Fibroblast of villous mesenchyme (primary cell): Measurements from ENCODE around the gene TMEM132D. TPM values are rescaled to one million over a fixed set of nuclear protein-coding genes. Genes with fewer than 3 reads are reported as not detected.

Experiments
- DNase-seq: peaks from one replicate; pipeline ENCODE4 v3.0.0-alpha.2; 2010; ENCODE audit warnings: low read depth
- H3K4me3 ChIP-seq: 2 replicates; pipeline ENCODE4 v1.5.1; 2011; ENCODE audit warnings: low read depth, mild to moderate bottlenecking, low read length
- total RNA-seq: library from RNA; depleted of rRNA; stranded (reverse); fragments of >200 nt; gene quantifications from 2 replicates; pipeline ENCODE4 v1.2.3, GENCODE V29; 2012
- TF ChIP-seq, protein P1 (sequence below): IDR thresholded peaks from 2 replicates; pipeline ENCODE4 v1.5.1; 2012; ENCODE audit warnings: low read depth, mild to moderate bottlenecking, low read length; ENCODE audit not compliant: insufficient read depth

Gene TMEM132D
- total RNA-seq, 1 donor, result not detected

- no peak for DNase-seq
- no peak overlapping the region for H3K4me3 ChIP-seq
- TF ChIP-seq, protein P1, sequence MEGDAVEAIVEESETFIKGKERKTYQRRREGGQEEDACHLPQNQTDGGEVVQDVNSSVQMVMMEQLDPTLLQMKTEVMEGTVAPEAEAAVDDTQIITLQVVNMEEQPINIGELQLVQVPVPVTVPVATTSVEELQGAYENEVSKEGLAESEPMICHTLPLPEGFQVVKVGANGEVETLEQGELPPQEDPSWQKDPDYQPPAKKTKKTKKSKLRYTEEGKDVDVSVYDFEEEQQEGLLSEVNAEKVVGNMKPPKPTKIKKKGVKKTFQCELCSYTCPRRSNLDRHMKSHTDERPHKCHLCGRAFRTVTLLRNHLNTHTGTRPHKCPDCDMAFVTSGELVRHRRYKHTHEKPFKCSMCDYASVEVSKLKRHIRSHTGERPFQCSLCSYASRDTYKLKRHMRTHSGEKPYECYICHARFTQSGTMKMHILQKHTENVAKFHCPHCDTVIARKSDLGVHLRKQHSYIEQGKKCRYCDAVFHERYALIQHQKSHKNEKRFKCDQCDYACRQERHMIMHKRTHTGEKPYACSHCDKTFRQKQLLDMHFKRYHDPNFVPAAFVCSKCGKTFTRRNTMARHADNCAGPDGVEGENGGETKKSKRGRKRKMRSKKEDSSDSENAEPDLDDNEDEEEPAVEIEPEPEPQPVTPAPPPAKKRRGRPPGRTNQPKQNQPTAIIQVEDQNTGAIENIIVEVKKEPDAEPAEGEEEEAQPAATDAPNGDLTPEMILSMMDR, result no peak
Measured at GRCh38 chr12:129162805-129163204, 741.0 kb downstream of the TMEM132D start.

GRCh38 chr12:129161511-129161910, 742.3 kb downstream of the TMEM132D start:
- H3K4me3 ChIP-seq, result no peak overlapping the region
- TF ChIP-seq, protein P1, result no peak
- DNase-seq, result no peak

GRCh38 chr12:129160282-129160681, 743.5 kb downstream of the TMEM132D start:
- H3K4me3 ChIP-seq, result no peak overlapping the region
- TF ChIP-seq, protein P1, result no peak
- DNase-seq, result no peak

GRCh38 chr12:129152351-129153104, 751.3 kb downstream of the TMEM132D start:
- DNase-seq, result no peak
- TF ChIP-seq, protein P1, result no peak
- no peak overlapping the region for H3K4me3 ChIP-seq

DNA sequence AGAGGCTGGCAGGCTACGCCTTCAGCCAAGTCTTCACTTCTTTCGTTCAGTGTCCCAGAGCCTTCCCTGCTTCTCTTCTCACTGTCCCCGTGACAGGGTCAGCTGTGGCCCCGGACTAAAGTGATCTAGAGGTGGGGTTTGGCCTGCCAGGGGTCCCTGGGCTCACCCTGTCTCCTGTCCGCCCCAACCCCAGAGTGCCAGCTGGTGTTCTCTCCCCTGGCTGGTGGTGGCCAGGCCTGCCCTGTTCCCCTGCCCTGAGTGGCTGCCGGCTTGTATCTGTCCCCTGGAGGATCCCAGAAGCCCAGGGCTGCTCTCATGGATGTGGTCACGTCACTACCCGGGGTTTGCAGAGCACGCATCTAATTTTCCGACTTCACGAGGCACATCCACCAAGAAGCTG, 753.1 kb downstream of the TMEM132D start:
- TF ChIP-seq, protein P1, result no peak

GRCh38 chr12:129145381-129145780, 758.4 kb downstream of the TMEM132D start:
- TF ChIP-seq, protein P1, result no peak
- no peak for DNase-seq
- no peak overlapping the region for H3K4me3 ChIP-seq

More for the DNA sequence above, 753.1 kb downstream of the TMEM132D start:
- H3K4me3 ChIP-seq, result no peak overlapping the region
- DNase-seq, result no peak

DNA sequence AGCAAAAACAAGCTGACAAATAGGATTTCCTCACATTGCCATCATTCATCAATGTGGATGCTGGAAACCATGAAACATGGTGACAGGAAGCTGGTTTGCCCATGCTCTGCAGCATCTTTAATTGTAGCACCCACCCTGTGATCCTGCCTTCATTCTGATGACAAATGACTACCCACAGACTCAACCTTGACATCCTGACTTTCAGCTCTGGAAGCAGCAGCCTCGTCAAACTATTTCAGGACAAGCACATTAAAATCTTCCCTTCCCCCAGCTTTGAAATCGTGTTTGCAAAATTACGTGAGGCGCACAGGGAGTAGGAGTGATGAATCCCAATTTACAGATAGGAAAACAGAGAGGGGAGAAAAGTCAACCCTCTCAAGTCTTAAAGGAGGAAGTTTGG, 765.0 kb downstream of the TMEM132D start:
- no peak for DNase-seq
- no peak overlapping the region for H3K4me3 ChIP-seq
- TF ChIP-seq, protein P1, result no peak
